Measurements from ENCODE around the gene SMIM36.
"Not testable (repeated sequence)": the region's sequence is repeated elsewhere in the genome, so short reads cannot be mapped to it uniquely, and the experiment has no call there.

The SMIM36 gene

GRCh38 chr17:55453839-55454557 lies 57.3 kb downstream of the SMIM36 start:
- no peak for DNase-seq

- no peak for DNase-seq
These were observed 59.0 kb downstream of the SMIM36 start for GRCh38 chr17:55452139-55452790.

- DNase-seq = no peak
These were observed 59.5 kb downstream of the SMIM36 start for GRCh38 chr17:55451758-55452138.

- DNase-seq = no peak
These were observed 60.0 kb downstream of the SMIM36 start for GRCh38 chr17:55451203-55451641.

GRCh38 chr17:55450232-55450825 lies 60.9 kb downstream of the SMIM36 start:
- DNase-seq = no peak

GRCh38 chr17:55448681-55449080 lies 62.6 kb downstream of the SMIM36 start:
- DNase-seq = no peak

- no peak for DNase-seq
These were observed 64.6 kb downstream of the SMIM36 start for GRCh38 chr17:55446581-55447205.

- DNase-seq = not testable (repeated sequence)
These were observed 65.2 kb downstream of the SMIM36 start for GRCh38 chr17:55446004-55446403.

- DNase-seq = no peak
These were observed 66.5 kb downstream of the SMIM36 start for GRCh38 chr17:55444471-55445441.

- no peak for DNase-seq
These were observed 67.3 kb downstream of the SMIM36 start for GRCh38 chr17:55443904-55444303.

GRCh38 chr17:55442953-55443683 lies 68.1 kb downstream of the SMIM36 start:
- no peak for DNase-seq

GRCh38 chr17:55442462-55442861 lies 68.8 kb downstream of the SMIM36 start:
- DNase-seq = no peak

GRCh38 chr17:55441544-55441943 lies 69.7 kb downstream of the SMIM36 start:
- DNase-seq = peak; percentile 33

- no peak for DNase-seq
These were observed 70.9 kb downstream of the SMIM36 start for GRCh38 chr17:55440391-55440790.

- no peak for DNase-seq
These were observed 74.1 kb downstream of the SMIM36 start for GRCh38 chr17:55437159-55437605.

GRCh38 chr17:55436224-55437158 lies 74.8 kb downstream of the SMIM36 start:
- no peak for DNase-seq

GRCh38 chr17:55435408-55435807 lies 75.8 kb downstream of the SMIM36 start:
- DNase-seq = no peak

GRCh38 chr17:55434721-55435120 lies 76.5 kb downstream of the SMIM36 start:
- no peak for DNase-seq

- no peak for DNase-seq
These were observed 77.4 kb downstream of the SMIM36 start for GRCh38 chr17:55433629-55434422.

Measured in DMS153 (cell line).